HEK293 (cell line): ENCODE measurements around the gene IMMP2L.
"Not testable (repeated sequence)": the region's sequence is repeated elsewhere in the genome, so short reads cannot be mapped to it uniquely, and the experiment has no call there.

Experiments
- CTCF ChIA-PET: fragments of 350-600 bp; formaldehyde crosslinking; extraction: SDS; loops from one replicate; lab custom pipeline; 2021; ENCODE audit warnings: antibody characterized with exemption; lab: Yijun Ruan, JAX
- POLR2A ChIA-PET: fragments of 300-600 bp; formaldehyde crosslinking; extraction: SDS; loops from one replicate; lab custom pipeline; 2020; ENCODE audit warnings: antibody characterized with exemption, inconsistent platforms; lab: Yijun Ruan, JAX
- H3K27ac ChIP-seq: fragments of 200-500 bp; sonication (Bioruptor generic); 2 replicates; pipeline ENCODE4 v1.5.1; 2014; ENCODE audit warnings: low read depth, low read length, control low read depth, inconsistent platforms; ENCODE audit errors: extremely low read depth
- H3K36me3 ChIP-seq, 2 experiments: fragments of 200-500 bp in 1 of 2; sonication (Bioruptor generic) in 1 of 2; 1 replicate in 1 of 2; 2 replicates in 1 of 2; pipeline ENCODE4 v1.5.1; 2014 to 2017; ENCODE audit warnings: inconsistent platforms in 2 of 2, low read length in 2 of 2; ENCODE audit not compliant: control insufficient read depth in 2 of 2, insufficient read depth in 1 of 2
- H3K4me1 ChIP-seq: fragments of 200-500 bp; sonication (Bioruptor generic); 2 replicates; pipeline ENCODE4 v1.5.1; 2014; ENCODE audit warnings: mild to moderate bottlenecking, low read length, inconsistent platforms; ENCODE audit not compliant: control insufficient read depth, insufficient read depth
- H3K4me3 ChIP-seq: 2 replicates; pipeline ENCODE4 v1.5.1; 2011; ENCODE audit warnings: low read depth, mild to moderate bottlenecking, control low read depth, low read length, moderate library complexity
- H3K9me3 ChIP-seq: fragments of 200-500 bp; sonication (Bioruptor generic); 2 replicates; pipeline ENCODE4 v1.5.1; 2014; ENCODE audit warnings: low read depth, low read length, inconsistent platforms; ENCODE audit not compliant: control insufficient read depth, insufficient read depth
- GLIS2 ChIP-seq: fragments of 450-650 bp; formaldehyde crosslinking; IDR thresholded peaks from 2 replicates; pipeline ENCODE4 v1.5.1; 2016; ENCODE audit warnings: missing biosample characterization, missing genetic modification characterization
- HIC1 ChIP-seq: fragments of 450-650 bp; formaldehyde crosslinking; IDR thresholded peaks from 2 replicates; pipeline ENCODE4 v1.5.1; 2016; ENCODE audit warnings: missing biosample characterization, missing genetic modification characterization
- HOXC10 ChIP-seq: sonication (generic); formaldehyde crosslinking; IDR thresholded peaks from 2 replicates; pipeline ENCODE4 v1.8.1; 2023; ENCODE audit warnings: mild to moderate bottlenecking, missing genetic modification reagents
- KLF8 ChIP-seq: fragments of 450-650 bp; formaldehyde crosslinking; IDR thresholded peaks from 2 replicates; pipeline ENCODE4 v1.5.1; 2016; ENCODE audit warnings: missing biosample characterization, missing genetic modification characterization
- ZBTB20 ChIP-seq: fragments of 450-650 bp; formaldehyde crosslinking; IDR thresholded peaks from 2 replicates; pipeline ENCODE4 v1.5.1; 2016; ENCODE audit warnings: missing biosample characterization, missing genetic modification characterization
- ZBTB7A ChIP-seq: fragments of 450-650 bp; formaldehyde crosslinking; IDR thresholded peaks from 2 replicates; pipeline ENCODE4 v1.5.1; 2016; ENCODE audit warnings: low read depth, missing biosample characterization, missing genetic modification characterization
- ZNF146 ChIP-seq: fragments of 450-650 bp; formaldehyde crosslinking; IDR thresholded peaks from 2 replicates; pipeline ENCODE4 v1.5.1; 2016; ENCODE audit warnings: missing biosample characterization, missing genetic modification characterization
- ZNF23 ChIP-seq: fragments of 450-650 bp; formaldehyde crosslinking; IDR thresholded peaks from 2 replicates; pipeline ENCODE4 v1.5.1; 2016; ENCODE audit warnings: missing biosample characterization, missing genetic modification characterization, borderline replicate concordance
- ZNF266 ChIP-seq: fragments of 450-650 bp; formaldehyde crosslinking; IDR thresholded peaks from 2 replicates; pipeline ENCODE4 v1.5.1; 2016; ENCODE audit warnings: missing biosample characterization, missing genetic modification characterization, low read depth
- ZNF391 ChIP-seq: fragments of 450-650 bp; formaldehyde crosslinking; IDR thresholded peaks from 2 replicates; pipeline ENCODE4 v1.5.1; 2016; ENCODE audit warnings: low read depth, missing biosample characterization, missing genetic modification characterization, borderline replicate concordance
- ZNF530 ChIP-seq: fragments of 450-650 bp; formaldehyde crosslinking; IDR thresholded peaks from 2 replicates; pipeline ENCODE4 v1.5.1; 2016; ENCODE audit warnings: low read depth, missing biosample characterization, missing genetic modification characterization
- ZNF76 ChIP-seq: fragments of 450-650 bp; formaldehyde crosslinking; IDR thresholded peaks from 2 replicates; pipeline ENCODE4; 2016; ENCODE audit warnings: low read depth, missing biosample characterization, missing genetic modification characterization, borderline replicate concordance
- TF ChIP-seq, protein P1 (sequence below): fragments of 450-650 bp; formaldehyde crosslinking; IDR thresholded peaks from 2 replicates; pipeline ENCODE4 v1.5.1; 2016; ENCODE audit warnings: missing biosample characterization, missing genetic modification characterization
- TF ChIP-seq, protein P2 (sequence below): fragments of 450-650 bp; formaldehyde crosslinking; IDR thresholded peaks from 2 replicates; pipeline ENCODE4 v1.5.1; 2016; ENCODE audit warnings: missing biosample characterization, missing genetic modification characterization
- TF ChIP-seq, protein P3 (sequence below): fragments of 450-650 bp; formaldehyde crosslinking; IDR thresholded peaks from 2 replicates; pipeline ENCODE4 v1.5.1; 2016; ENCODE audit warnings: missing biosample characterization, missing genetic modification characterization
- TF ChIP-seq, protein P4 (sequence below): fragments of 450-650 bp; formaldehyde crosslinking; IDR thresholded peaks from 2 replicates; pipeline ENCODE4 v1.5.1; 2016; ENCODE audit warnings: missing biosample characterization, missing genetic modification characterization
- TF ChIP-seq, protein P5 (sequence below): fragments of 450-650 bp; formaldehyde crosslinking; IDR thresholded peaks from 2 replicates; pipeline ENCODE4 v1.5.1; 2016; ENCODE audit warnings: missing biosample characterization, missing genetic modification characterization

Gene IMMP2L

DNA sequence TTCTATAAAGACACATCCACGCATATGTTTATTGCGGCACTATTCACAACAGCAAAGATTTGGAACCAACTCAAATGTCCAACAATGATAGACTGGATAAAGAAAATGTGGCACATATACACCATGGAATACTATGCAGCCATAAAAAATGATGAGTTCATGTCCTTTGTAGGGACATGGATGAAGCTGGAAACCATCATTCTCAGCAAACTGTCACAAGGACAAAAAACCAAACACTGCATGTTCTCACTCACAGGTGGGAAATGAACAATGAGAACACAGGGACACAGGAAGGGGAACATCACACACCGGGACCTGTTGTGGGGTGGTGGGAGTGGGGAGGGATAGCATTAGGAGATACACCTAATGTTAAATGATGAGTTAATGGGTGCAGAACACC lies 238.6 kb downstream of the IMMP2L start:
- peak; percentile 81 for TF ChIP-seq ZNF146
- H3K27ac ChIP-seq, H3K4me3 ChIP-seq, POLR2A ChIA-PET, CTCF ChIA-PET, H3K36me3 ChIP-seq, H3K4me1 ChIP-seq, H3K9me3 ChIP-seq: not testable (repeated sequence)

- no peak for TF ChIP-seq ZNF391 (tag by site-specific recombination)
- ChIA-PET POLR2A (no interaction called here), CTCF (no interaction called here)
- Histone ChIP-seq H3K4me1 (no peaks in the 10 kb centered on the region), H3K27ac (no peak overlapping the region), H3K36me3 (no peaks in the 10 kb centered on the region), H3K9me3 (no peaks in the 10 kb centered on the region), H3K4me3 (no peak overlapping the region)
These were observed 242.2 kb downstream of the IMMP2L start for GRCh38 chr7:111320133-111320532.

- CTCF ChIA-PET = interaction anchor here (0.9 kb wide), 1 partner anchor 11 kb away, joined by 3 read pairs; no protein-coding TSS in a partner anchor
- Histone ChIP-seq H3K4me1 (no peaks in the 10 kb centered on the region), H3K4me3 (no peak overlapping the region), H3K9me3 (no peaks in the 10 kb centered on the region)
- TF ChIP-seq, protein P1, sequence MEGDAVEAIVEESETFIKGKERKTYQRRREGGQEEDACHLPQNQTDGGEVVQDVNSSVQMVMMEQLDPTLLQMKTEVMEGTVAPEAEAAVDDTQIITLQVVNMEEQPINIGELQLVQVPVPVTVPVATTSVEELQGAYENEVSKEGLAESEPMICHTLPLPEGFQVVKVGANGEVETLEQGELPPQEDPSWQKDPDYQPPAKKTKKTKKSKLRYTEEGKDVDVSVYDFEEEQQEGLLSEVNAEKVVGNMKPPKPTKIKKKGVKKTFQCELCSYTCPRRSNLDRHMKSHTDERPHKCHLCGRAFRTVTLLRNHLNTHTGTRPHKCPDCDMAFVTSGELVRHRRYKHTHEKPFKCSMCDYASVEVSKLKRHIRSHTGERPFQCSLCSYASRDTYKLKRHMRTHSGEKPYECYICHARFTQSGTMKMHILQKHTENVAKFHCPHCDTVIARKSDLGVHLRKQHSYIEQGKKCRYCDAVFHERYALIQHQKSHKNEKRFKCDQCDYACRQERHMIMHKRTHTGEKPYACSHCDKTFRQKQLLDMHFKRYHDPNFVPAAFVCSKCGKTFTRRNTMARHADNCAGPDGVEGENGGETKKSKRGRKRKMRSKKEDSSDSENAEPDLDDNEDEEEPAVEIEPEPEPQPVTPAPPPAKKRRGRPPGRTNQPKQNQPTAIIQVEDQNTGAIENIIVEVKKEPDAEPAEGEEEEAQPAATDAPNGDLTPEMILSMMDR = peak; percentile 50
- TF ChIP-seq, protein P2, sequence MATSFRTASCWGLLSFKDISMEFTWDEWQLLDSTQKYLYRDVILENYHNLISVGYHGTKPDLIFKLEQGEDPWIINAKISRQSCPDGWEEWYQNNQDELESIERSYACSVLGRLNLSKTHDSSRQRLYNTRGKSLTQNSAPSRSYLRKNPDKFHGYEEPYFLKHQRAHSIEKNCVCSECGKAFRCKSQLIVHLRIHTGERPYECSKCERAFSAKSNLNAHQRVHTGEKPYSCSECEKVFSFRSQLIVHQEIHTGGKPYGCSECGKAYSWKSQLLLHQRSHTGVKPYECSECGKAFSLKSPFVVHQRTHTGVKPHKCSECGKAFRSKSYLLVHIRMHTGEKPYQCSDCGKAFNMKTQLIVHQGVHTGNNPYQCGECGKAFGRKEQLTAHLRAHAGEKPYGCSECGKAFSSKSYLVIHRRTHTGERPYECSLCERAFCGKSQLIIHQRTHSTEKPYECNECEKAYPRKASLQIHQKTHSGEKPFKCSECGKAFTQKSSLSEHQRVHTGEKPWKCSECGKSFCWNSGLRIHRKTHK (tag by site-specific recombination) = no peak
- TF ChIP-seq, protein P3, sequence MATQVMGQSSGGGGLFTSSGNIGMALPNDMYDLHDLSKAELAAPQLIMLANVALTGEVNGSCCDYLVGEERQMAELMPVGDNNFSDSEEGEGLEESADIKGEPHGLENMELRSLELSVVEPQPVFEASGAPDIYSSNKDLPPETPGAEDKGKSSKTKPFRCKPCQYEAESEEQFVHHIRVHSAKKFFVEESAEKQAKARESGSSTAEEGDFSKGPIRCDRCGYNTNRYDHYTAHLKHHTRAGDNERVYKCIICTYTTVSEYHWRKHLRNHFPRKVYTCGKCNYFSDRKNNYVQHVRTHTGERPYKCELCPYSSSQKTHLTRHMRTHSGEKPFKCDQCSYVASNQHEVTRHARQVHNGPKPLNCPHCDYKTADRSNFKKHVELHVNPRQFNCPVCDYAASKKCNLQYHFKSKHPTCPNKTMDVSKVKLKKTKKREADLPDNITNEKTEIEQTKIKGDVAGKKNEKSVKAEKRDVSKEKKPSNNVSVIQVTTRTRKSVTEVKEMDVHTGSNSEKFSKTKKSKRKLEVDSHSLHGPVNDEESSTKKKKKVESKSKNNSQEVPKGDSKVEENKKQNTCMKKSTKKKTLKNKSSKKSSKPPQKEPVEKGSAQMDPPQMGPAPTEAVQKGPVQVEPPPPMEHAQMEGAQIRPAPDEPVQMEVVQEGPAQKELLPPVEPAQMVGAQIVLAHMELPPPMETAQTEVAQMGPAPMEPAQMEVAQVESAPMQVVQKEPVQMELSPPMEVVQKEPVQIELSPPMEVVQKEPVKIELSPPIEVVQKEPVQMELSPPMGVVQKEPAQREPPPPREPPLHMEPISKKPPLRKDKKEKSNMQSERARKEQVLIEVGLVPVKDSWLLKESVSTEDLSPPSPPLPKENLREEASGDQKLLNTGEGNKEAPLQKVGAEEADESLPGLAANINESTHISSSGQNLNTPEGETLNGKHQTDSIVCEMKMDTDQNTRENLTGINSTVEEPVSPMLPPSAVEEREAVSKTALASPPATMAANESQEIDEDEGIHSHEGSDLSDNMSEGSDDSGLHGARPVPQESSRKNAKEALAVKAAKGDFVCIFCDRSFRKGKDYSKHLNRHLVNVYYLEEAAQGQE = 0 out of 2 replicates have a peak, but pooled peaks have one; percentile 22
- TF ChIP-seq ZNF530 (no peak), ZBTB7A (tag by site-specific recombination) (no peak), HIC1 (tag by site-specific recombination) (no peak)
- TF ChIP-seq, all 188 proteins: peak for 2
- POLR2A ChIA-PET = no interaction called here
- no peak overlapping the region for H3K27ac ChIP-seq
- no peaks in the 10 kb centered on the region for H3K36me3 ChIP-seq
These were observed 249.3 kb downstream of the IMMP2L start for GRCh38 chr7:111312966-111313365.

GRCh38 chr7:111308691-111309090 lies 253.6 kb downstream of the IMMP2L start:
- no peaks in the 10 kb centered on the region for H3K36me3 ChIP-seq
- ChIA-PET CTCF (no interaction called here), POLR2A (no interaction called here)
- no peaks in the 10 kb centered on the region for H3K9me3 ChIP-seq
- H3K27ac ChIP-seq = no peak overlapping the region
- H3K4me3 ChIP-seq = no peak overlapping the region
- no peaks in the 10 kb centered on the region for H3K4me1 ChIP-seq
- TF ChIP-seq ZNF76 (tag by site-specific recombination) = no peak
- TF ChIP-seq, protein P4, sequence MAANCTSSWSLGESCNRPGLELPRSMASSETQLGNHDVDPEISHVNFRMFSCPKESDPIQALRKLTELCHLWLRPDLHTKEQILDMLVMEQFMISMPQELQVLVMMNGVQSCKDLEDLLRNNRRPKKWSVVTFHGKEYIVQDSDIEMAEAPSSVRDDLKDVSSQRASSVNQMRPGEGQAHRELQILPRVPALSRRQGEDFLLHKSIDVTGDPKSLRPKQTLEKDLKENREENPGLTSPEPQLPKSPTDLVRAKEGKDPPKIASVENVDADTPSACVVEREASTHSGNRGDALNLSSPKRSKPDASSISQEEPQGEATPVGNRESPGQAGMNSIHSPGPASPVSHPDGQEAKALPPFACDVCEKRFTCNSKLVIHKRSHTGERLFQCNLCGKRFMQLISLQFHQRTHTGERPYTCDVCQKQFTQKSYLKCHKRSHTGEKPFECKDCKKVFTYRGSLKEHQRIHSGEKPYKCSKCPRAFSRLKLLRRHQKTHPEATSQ (tag by site-specific recombination) = no peak
- no peak for TF ChIP-seq KLF8 (tag by site-specific recombination)
- no peak for TF ChIP-seq HOXC10 (CRISPR knock-in tag)
- TF ChIP-seq GLIS2 = no peak
- TF ChIP-seq ZNF23 = no peak
- TF ChIP-seq ZBTB20 (tag by site-specific recombination) = no peak
- TF ChIP-seq, protein P5, sequence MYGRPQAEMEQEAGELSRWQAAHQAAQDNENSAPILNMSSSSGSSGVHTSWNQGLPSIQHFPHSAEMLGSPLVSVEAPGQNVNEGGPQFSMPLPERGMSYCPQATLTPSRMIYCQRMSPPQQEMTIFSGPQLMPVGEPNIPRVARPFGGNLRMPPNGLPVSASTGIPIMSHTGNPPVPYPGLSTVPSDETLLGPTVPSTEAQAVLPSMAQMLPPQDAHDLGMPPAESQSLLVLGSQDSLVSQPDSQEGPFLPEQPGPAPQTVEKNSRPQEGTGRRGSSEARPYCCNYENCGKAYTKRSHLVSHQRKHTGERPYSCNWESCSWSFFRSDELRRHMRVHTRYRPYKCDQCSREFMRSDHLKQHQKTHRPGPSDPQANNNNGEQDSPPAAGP (tag by site-specific recombination) = no peak
- no peak for TF ChIP-seq ZNF266 (tag by site-specific recombination)
